GM23338 (cell line): ENCODE data around the gene CCNY.

Source experiments
- CREB1 ChIP-seq: fragments of 250-450 bp; sonication (Bioruptor Pico); IDR thresholded peaks from 2 replicates; pipeline ENCODE4 v1.5.0; 2020; ENCODE audit warnings: low read depth, mild to moderate bottlenecking, moderate library complexity
- CTCF ChIP-seq, 2 experiments: fragments of 200-600 bp in 1 of 2; sonication (generic) in 1 of 2; conservative IDR thresholded peaks; 2 replicates each; pipeline versions ENCODE4 v1.5.1 to v1.6.1; 2016 to 2017; ENCODE audit warnings: antibody characterized with exemption in 2 of 2, low read depth in 2 of 2, mild to moderate bottlenecking in 2 of 2, moderate library complexity in 1 of 2
- ETS1 ChIP-seq: IDR thresholded peaks from 2 replicates; pipeline ENCODE4 v1.6.1; 2016; ENCODE audit warnings: antibody characterized with exemption
- EZH2 ChIP-seq: fragments of 200-600 bp; sonication (generic); IDR thresholded peaks from one replicate; pipeline ENCODE4 v1.8.0; 2017; ENCODE audit warnings: antibody characterized with exemption, mild to moderate bottlenecking, low read depth; ENCODE audit not compliant: unreplicated experiment
- EZH2phosphoT487 ChIP-seq: fragments of 200-600 bp; sonication (generic); IDR thresholded peaks from one replicate; pipeline ENCODE4 v1.8.1; 2018; ENCODE audit warnings: antibody characterized with exemption; ENCODE audit not compliant: unreplicated experiment
- POLR2AphosphoS5 ChIP-seq: IDR thresholded peaks from 2 replicates; pipeline ENCODE4 v1.6.1; 2016; ENCODE audit warnings: antibody characterized with exemption, low read depth
- STAT1 ChIP-seq: IDR thresholded peaks from one replicate; pipeline ENCODE4 v1.6.1; 2016; ENCODE audit warnings: antibody characterized with exemption; ENCODE audit not compliant: unreplicated experiment
- TF ChIP-seq, protein P1 (sequence below): IDR thresholded peaks from one replicate; pipeline ENCODE4 v1.6.1; 2018; ENCODE audit warnings: antibody characterized with exemption; ENCODE audit not compliant: unreplicated experiment

- TF ChIP-seq CTCF (conservative IDR thresholded peaks at IDR 0.05; ENCODE audit: low read depth in 2 of 2) (no peak), STAT1 (no peak), POLR2AphosphoS5 (no peak), EZH2 (no peak), CREB1 (CRISPR knock-in tag) (no peak), EZH2phosphoT487 (no peak), ETS1 (no peak)
- TF ChIP-seq, protein P1, sequence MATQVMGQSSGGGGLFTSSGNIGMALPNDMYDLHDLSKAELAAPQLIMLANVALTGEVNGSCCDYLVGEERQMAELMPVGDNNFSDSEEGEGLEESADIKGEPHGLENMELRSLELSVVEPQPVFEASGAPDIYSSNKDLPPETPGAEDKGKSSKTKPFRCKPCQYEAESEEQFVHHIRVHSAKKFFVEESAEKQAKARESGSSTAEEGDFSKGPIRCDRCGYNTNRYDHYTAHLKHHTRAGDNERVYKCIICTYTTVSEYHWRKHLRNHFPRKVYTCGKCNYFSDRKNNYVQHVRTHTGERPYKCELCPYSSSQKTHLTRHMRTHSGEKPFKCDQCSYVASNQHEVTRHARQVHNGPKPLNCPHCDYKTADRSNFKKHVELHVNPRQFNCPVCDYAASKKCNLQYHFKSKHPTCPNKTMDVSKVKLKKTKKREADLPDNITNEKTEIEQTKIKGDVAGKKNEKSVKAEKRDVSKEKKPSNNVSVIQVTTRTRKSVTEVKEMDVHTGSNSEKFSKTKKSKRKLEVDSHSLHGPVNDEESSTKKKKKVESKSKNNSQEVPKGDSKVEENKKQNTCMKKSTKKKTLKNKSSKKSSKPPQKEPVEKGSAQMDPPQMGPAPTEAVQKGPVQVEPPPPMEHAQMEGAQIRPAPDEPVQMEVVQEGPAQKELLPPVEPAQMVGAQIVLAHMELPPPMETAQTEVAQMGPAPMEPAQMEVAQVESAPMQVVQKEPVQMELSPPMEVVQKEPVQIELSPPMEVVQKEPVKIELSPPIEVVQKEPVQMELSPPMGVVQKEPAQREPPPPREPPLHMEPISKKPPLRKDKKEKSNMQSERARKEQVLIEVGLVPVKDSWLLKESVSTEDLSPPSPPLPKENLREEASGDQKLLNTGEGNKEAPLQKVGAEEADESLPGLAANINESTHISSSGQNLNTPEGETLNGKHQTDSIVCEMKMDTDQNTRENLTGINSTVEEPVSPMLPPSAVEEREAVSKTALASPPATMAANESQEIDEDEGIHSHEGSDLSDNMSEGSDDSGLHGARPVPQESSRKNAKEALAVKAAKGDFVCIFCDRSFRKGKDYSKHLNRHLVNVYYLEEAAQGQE, result no peak
Observed at GRCh38 chr10:35459449-35459847, 123.1 kb downstream of the CCNY start.
